ENCODE results near the gene MINPP1. TPM values are rescaled to one million over a fixed set of nuclear protein-coding genes. Genes with fewer than 3 reads are reported as not detected.
"Not testable (repeated sequence)": the region's sequence is repeated elsewhere in the genome, so short reads cannot be mapped to it uniquely, and the experiment has no call there.

The MINPP1 gene
- total and polyA plus RNA-seq, 4 donors: 19.1 to 111 (median 24.6) TPM

GRCh38 chr10:87591589-87591886, 86.8 kb downstream of the MINPP1 start:
- Histone ChIP-seq H3K36me3 (ENCODE audit: control insufficient read depth in 4 of 4, insufficient read depth in 3 of 4, low read depth in 1 of 4, low read length in 3 of 4) (no peaks in the 10 kb centered on the region), H3K4me1 (ENCODE audit: control insufficient read depth in 4 of 4, insufficient read depth in 4 of 4, low read length in 3 of 4) (peaks cover 21 to 55% (median 50%) of the 10 kb centered on the region in 4 donors), H3K9me3 (ENCODE audit: control insufficient read depth in 4 of 4, low read length in 3 of 4) (no peaks in the 10 kb centered on the region), H3K4me3 (ENCODE audit: low read depth in 1 of 3, low read length in 3 of 3) (no peak overlapping the region), H3K27ac (ENCODE audit: low read depth in 1 of 2, low read length in 2 of 2) (peak overlapping the region; percentile 55 to 74), H3K27me3 (ENCODE audit: control insufficient read depth in 4 of 4, insufficient read depth in 4 of 4, low read length in 3 of 4) (no peaks in the 10 kb centered on the region), H3K9ac (ENCODE audit: low read depth in 1 of 2, low read length in 2 of 2) (no peak overlapping the region)
- no peak for TF ChIP-seq JUND (IDR thresholded peaks at IDR 0.05)
- no peak for TF ChIP-seq FOXA1 (IDR thresholded peaks at IDR 0.05)
- TF ChIP-seq NR2F2 (IDR thresholded peaks at IDR 0.05): no peak
- DNase-seq (ENCODE audit: low spot score): no peak

GRCh38 chr10:87592920-87593319, 88.2 kb downstream of the MINPP1 start:
- H3K27me3 ChIP-seq (ENCODE audit: control insufficient read depth in 4 of 4, insufficient read depth in 4 of 4, low read length in 3 of 4); H3K9me3 ChIP-seq (ENCODE audit: control insufficient read depth in 4 of 4, low read length in 3 of 4); H3K36me3 ChIP-seq (ENCODE audit: control insufficient read depth in 4 of 4, insufficient read depth in 3 of 4, low read depth in 1 of 4, low read length in 3 of 4); H3K27ac ChIP-seq (ENCODE audit: low read depth in 1 of 2, low read length in 2 of 2); H3K9ac ChIP-seq (ENCODE audit: low read depth in 1 of 2, low read length in 2 of 2); DNase-seq (ENCODE audit: low spot score); H3K4me3 ChIP-seq (ENCODE audit: low read depth in 1 of 3, low read length in 3 of 3): not testable (repeated sequence)
- 81% methylated on average over 4 of the region's 4 CpGs for WGBS
- H3K4me1 ChIP-seq (ENCODE audit: control insufficient read depth in 4 of 4, insufficient read depth in 4 of 4, low read length in 3 of 4): peaks cover 21 to 55% (median 49%) of the 10 kb centered on the region in 4 donors

- TF ChIP-seq YY1 (IDR thresholded peaks at IDR 0.05) (peak; percentile 15), SP1 (IDR thresholded peaks at IDR 0.05) (no peak), HNF4A (conservative IDR thresholded peaks at IDR 0.05) (peak; percentile 15 to 24), REST (IDR thresholded peaks at IDR 0.05) (no peak)
- DNase-seq (ENCODE audit: low spot score): no peak
- Histone ChIP-seq H3K9me3 (ENCODE audit: control insufficient read depth in 4 of 4, low read length in 3 of 4) (no peaks in the 10 kb centered on the region), H3K4me1 (ENCODE audit: control insufficient read depth in 4 of 4, insufficient read depth in 4 of 4, low read length in 3 of 4) (peaks cover 23 to 57% (median 48%) of the 10 kb centered on the region in 4 donors), H3K36me3 (ENCODE audit: control insufficient read depth in 4 of 4, insufficient read depth in 3 of 4, low read depth in 1 of 4, low read length in 3 of 4) (no peaks in the 10 kb centered on the region), H3K4me3 (ENCODE audit: low read depth in 1 of 3, low read length in 3 of 3) (no peak overlapping the region), H3K27me3 (ENCODE audit: control insufficient read depth in 4 of 4, insufficient read depth in 4 of 4, low read length in 3 of 4) (no peaks in the 10 kb centered on the region), H3K27ac (ENCODE audit: low read depth in 1 of 2, low read length in 2 of 2) (peak overlapping the region in 1 of 2 donors; percentile 24), H3K9ac (ENCODE audit: low read depth in 1 of 2, low read length in 2 of 2) (no peak overlapping the region)
Observed at GRCh38 chr10:87593702-87594101, 89.0 kb downstream of the MINPP1 start.

GRCh38 chr10:87594181-87594580, 89.5 kb downstream of the MINPP1 start:
- Histone ChIP-seq H3K9me3 (ENCODE audit: control insufficient read depth in 4 of 4, low read length in 3 of 4) (no peaks in the 10 kb centered on the region), H3K4me3 (ENCODE audit: low read depth in 1 of 3, low read length in 3 of 3) (no peak overlapping the region), H3K4me1 (ENCODE audit: control insufficient read depth in 4 of 4, insufficient read depth in 4 of 4, low read length in 3 of 4) (peaks cover 24 to 53% (median 45%) of the 10 kb centered on the region in 4 donors), H3K27ac (ENCODE audit: low read depth in 1 of 2, low read length in 2 of 2) (no peak overlapping the region), H3K27me3 (ENCODE audit: control insufficient read depth in 4 of 4, insufficient read depth in 4 of 4, low read length in 3 of 4) (no peaks in the 10 kb centered on the region), H3K9ac (ENCODE audit: low read depth in 1 of 2, low read length in 2 of 2) (no peak overlapping the region), H3K36me3 (ENCODE audit: control insufficient read depth in 4 of 4, insufficient read depth in 3 of 4, low read depth in 1 of 4, low read length in 3 of 4) (no peaks in the 10 kb centered on the region)
- 83% methylated on average over 1 of the region's 1 CpG for WGBS
- no peak for TF ChIP-seq RXRA (IDR thresholded peaks at IDR 0.05)
- no peak for TF ChIP-seq GABPA (IDR thresholded peaks at IDR 0.05 in 1 of 2, conservative IDR thresholded peaks at IDR 0.05 in 1 of 2)
- TF ChIP-seq JUND (IDR thresholded peaks at IDR 0.05): no peak
- no peak for TF ChIP-seq TAF1 (conservative IDR thresholded peaks at IDR 0.05)
- TF ChIP-seq MAX (IDR thresholded peaks at IDR 0.05): no peak
- no peak for TF ChIP-seq RAD21 (IDR thresholded peaks at IDR 0.05)
- TF ChIP-seq NR2F2 (IDR thresholded peaks at IDR 0.05): no peak
- no peak for TF ChIP-seq HNF4A (conservative IDR thresholded peaks at IDR 0.05)
- no peak for TF ChIP-seq HNF4G (IDR thresholded peaks at IDR 0.05)
- no peak for TF ChIP-seq FOXA2 (IDR thresholded peaks at IDR 0.05)
- no peak for TF ChIP-seq FOXA1 (IDR thresholded peaks at IDR 0.05)
- no peak for TF ChIP-seq ATF3 (IDR thresholded peaks at IDR 0.05)
- no peak for TF ChIP-seq EGR1 (IDR thresholded peaks at IDR 0.05; ENCODE audit: low read depth in 2 of 2)
- TF ChIP-seq ZBTB33 (IDR thresholded peaks at IDR 0.05): no peak
- no peak for DNase-seq (ENCODE audit: low spot score)

Data from liver (tissue), 9 donors.